ENCODE data around the gene UQCC2.

UQCC2 gene

DNA sequence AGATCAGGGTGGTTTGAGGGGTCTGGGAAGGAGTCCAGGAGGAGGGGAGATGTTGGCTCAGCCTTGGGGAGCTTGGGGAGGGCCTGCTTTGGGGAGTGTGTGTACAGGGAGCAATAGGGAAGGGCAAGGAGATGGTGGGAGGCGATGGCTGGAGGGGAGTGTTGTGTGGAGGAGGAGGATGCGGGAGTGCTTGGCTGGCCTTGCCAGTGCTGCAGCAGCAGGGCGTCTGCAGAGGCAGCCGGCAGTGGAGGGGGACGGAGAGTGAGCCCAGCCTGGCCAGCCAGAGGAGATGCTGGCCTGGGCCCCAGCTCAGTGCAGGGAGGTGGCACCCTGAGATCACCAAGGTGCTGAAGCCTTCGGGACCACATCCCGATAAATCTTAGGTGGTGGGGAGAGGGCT, 31.3 kb upstream of the UQCC2 start:
- TF ChIP-seq, protein P1, sequence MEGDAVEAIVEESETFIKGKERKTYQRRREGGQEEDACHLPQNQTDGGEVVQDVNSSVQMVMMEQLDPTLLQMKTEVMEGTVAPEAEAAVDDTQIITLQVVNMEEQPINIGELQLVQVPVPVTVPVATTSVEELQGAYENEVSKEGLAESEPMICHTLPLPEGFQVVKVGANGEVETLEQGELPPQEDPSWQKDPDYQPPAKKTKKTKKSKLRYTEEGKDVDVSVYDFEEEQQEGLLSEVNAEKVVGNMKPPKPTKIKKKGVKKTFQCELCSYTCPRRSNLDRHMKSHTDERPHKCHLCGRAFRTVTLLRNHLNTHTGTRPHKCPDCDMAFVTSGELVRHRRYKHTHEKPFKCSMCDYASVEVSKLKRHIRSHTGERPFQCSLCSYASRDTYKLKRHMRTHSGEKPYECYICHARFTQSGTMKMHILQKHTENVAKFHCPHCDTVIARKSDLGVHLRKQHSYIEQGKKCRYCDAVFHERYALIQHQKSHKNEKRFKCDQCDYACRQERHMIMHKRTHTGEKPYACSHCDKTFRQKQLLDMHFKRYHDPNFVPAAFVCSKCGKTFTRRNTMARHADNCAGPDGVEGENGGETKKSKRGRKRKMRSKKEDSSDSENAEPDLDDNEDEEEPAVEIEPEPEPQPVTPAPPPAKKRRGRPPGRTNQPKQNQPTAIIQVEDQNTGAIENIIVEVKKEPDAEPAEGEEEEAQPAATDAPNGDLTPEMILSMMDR (IDR thresholded peaks at IDR 0.05; ENCODE audit: low read depth, low read length) = no peak
- DNase-seq (ENCODE audit: extremely low read depth, low read depth) = no peak

GRCh38 chr6:33742092-33742491, 30.6 kb upstream of the UQCC2 start:
- no peak for DNase-seq (ENCODE audit: extremely low read depth, low read depth)

DNA sequence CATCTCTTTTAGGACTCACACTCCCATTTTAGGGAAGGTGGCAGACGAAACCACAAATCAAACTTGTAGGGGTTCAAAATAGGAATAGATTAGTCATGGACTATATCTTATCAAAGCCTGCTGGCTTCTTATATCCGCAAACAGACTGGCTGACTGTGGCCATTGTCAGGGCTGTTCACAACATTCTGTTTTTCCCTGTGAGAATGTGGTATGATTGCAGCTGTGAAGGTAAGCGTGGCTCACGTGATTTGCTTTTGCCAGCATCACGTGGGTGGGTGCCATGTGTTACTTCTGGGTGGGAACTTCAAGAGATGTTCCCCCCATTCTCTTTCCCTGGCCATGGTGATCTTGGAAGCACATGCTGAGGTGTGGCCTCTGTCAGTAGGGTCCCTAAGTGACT, 29.3 kb upstream of the UQCC2 start:
- TF ChIP-seq, protein P1 (IDR thresholded peaks at IDR 0.05; ENCODE audit: low read depth, low read length) = no peak
- DNase-seq (ENCODE audit: extremely low read depth, low read depth) = no peak

More at GRCh38 chr6:33742092-33742491, 30.6 kb upstream of the UQCC2 start:
- TF ChIP-seq, protein P1 (IDR thresholded peaks at IDR 0.05; ENCODE audit: low read depth, low read length) = no peak

GRCh38 chr6:33740204-33740608, 28.7 kb upstream of the UQCC2 start:
- TF ChIP-seq, protein P1 (IDR thresholded peaks at IDR 0.05; ENCODE audit: low read depth, low read length) = no peak
- DNase-seq (ENCODE audit: extremely low read depth, low read depth) = no peak

DNA sequence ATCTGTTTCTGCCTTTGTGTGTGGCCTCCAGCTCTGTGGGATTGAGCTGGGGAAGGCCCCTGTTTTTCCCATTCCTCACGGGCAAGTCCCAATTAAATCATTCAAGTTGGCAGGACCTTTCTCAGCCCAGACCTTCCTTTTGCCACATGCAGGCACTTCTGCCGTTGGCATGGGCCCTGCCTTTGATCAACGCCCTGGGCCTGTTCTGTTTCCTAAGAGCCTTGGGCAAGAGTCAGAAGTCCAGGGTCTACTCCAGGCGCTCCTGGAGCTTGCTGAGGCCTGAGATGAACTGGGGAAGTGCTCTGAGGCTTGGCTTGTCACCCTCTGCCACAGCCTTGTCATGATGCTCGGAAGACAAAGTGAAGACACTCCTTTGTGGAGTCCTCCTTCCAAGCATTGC, 28.1 kb upstream of the UQCC2 start:
- TF ChIP-seq, protein P1 (IDR thresholded peaks at IDR 0.05; ENCODE audit: low read depth, low read length) = no peak
- no peak for DNase-seq (ENCODE audit: extremely low read depth, low read depth)

DNA sequence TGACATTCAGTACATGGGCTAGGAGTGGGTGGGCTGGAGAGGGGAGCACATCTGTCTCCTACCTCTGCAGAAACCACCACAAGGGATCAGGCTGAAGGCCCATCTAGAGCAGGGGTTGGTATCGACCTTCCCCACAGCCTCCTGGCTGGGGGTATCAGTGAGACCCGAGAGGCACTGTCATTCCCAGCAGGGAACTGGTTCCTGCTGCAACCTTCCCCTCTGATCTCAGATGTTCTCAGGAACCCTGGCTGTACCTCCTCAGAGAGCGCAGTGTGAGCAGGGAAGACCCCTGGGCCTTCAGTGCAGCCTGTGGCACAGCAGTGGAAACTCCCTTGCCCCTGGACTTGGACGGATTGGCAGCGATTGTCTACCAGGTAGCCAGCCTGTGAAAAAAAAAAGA, 27.4 kb upstream of the UQCC2 start:
- DNase-seq (ENCODE audit: extremely low read depth, low read depth) = no peak
- TF ChIP-seq, protein P1 (IDR thresholded peaks at IDR 0.05; ENCODE audit: low read depth, low read length) = no peak

- TF ChIP-seq, protein P1 (IDR thresholded peaks at IDR 0.05; ENCODE audit: low read depth, low read length) = no peak
Observed at GRCh38 chr6:33738153-33738552, 26.7 kb upstream of the UQCC2 start.

More at GRCh38 chr6:33738153-33738552, 26.7 kb upstream of the UQCC2 start:
- DNase-seq (ENCODE audit: extremely low read depth, low read depth) = no peak
